Measurements from ENCODE around the gene FOXL3.

The FOXL3 gene

GRCh38 chr7:326273-326672, 36.3 kb downstream of the FOXL3 start:
- in situ Hi-C loops (cut with HindIII; ENCODE audit: low sequenced_read_pairs), result no loop called here
- no peak overlapping the region for H3K4me3 ChIP-seq (ENCODE audit: low read depth, low read length)
- no peak for DNase-seq (ENCODE audit: low read depth)
- TF ChIP-seq CTCF (IDR thresholded peaks at IDR 0.05; ENCODE audit: low read depth, low read length, missing control alignments), result no peak

GRCh38 chr7:326809-327232, 36.9 kb downstream of the FOXL3 start:
- H3K4me3 ChIP-seq (ENCODE audit: low read depth, low read length), result no peak overlapping the region
- in situ Hi-C loops (cut with HindIII; ENCODE audit: low sequenced_read_pairs), result no loop called here
- TF ChIP-seq CTCF (IDR thresholded peaks at IDR 0.05; ENCODE audit: low read depth, low read length, missing control alignments), result no peak
- DNase-seq (ENCODE audit: low read depth), result no peak

GRCh38 chr7:327233-327931, 37.4 kb downstream of the FOXL3 start:
- no peak for TF ChIP-seq CTCF (IDR thresholded peaks at IDR 0.05; ENCODE audit: low read depth, low read length, missing control alignments)
- H3K4me3 ChIP-seq (ENCODE audit: low read depth, low read length), result no peak overlapping the region
- in situ Hi-C loops (cut with HindIII; ENCODE audit: low sequenced_read_pairs), result no loop called here
- no peak for DNase-seq (ENCODE audit: low read depth)

GRCh38 chr7:327991-328702, 38.2 kb downstream of the FOXL3 start:
- DNase-seq (ENCODE audit: low read depth), result no peak
- TF ChIP-seq CTCF (IDR thresholded peaks at IDR 0.05; ENCODE audit: low read depth, low read length, missing control alignments), result no peak
- in situ Hi-C loops (cut with HindIII; ENCODE audit: low sequenced_read_pairs), result no loop called here
- H3K4me3 ChIP-seq (ENCODE audit: low read depth, low read length), result no peak overlapping the region

GRCh38 chr7:329691-330281, 39.8 kb downstream of the FOXL3 start:
- H3K4me3 ChIP-seq (ENCODE audit: low read depth, low read length), result no peak overlapping the region
- in situ Hi-C loops (cut with HindIII; ENCODE audit: low sequenced_read_pairs), result loop anchor here (10.0 kb wide), 2 partner anchors 295 to 445 kb away; no protein-coding TSS in a partner anchor
- TF ChIP-seq CTCF (IDR thresholded peaks at IDR 0.05; ENCODE audit: low read depth, low read length, missing control alignments), result no peak
- DNase-seq (ENCODE audit: low read depth), result no peak

GRCh38 chr7:330511-331230, 40.7 kb downstream of the FOXL3 start:
- TF ChIP-seq CTCF (IDR thresholded peaks at IDR 0.05; ENCODE audit: low read depth, low read length, missing control alignments), result no peak
- in situ Hi-C loops (cut with HindIII; ENCODE audit: low sequenced_read_pairs), result loop anchor here (10.0 kb wide), 2 partner anchors 294 to 444 kb away; no protein-coding TSS in a partner anchor
- no peak for DNase-seq (ENCODE audit: low read depth)
- no peak overlapping the region for H3K4me3 ChIP-seq (ENCODE audit: low read depth, low read length)
